Stimulated activated naive CD4-positive, alpha-beta T cell treated with Interleukin-2 at 50 U/mL for 16 hours (primary cell): ENCODE results near the gene TDRD12.
"Not testable (repeated sequence)": the region's sequence is repeated elsewhere in the genome, so short reads cannot be mapped to it uniquely, and the experiment has no call there.

ENCODE experiments used
- DNase-seq: peaks from one replicate; lab custom pipeline; 2025; lab: John Stamatoyannopoulos, UW

TDRD12 gene

GRCh38 chr19:32693151-32694108 is 26.1 kb upstream of the TDRD12 start:
- DNase-seq, result peak; percentile 32

GRCh38 chr19:32694316-32694715 is 25.3 kb upstream of the TDRD12 start:
- DNase-seq, result not testable (repeated sequence)

- not testable (repeated sequence) for DNase-seq
Measured at GRCh38 chr19:32694851-32695250, 24.7 kb upstream of the TDRD12 start.

- DNase-seq, result not testable (repeated sequence)
Measured at GRCh38 chr19:32695506-32695905, 24.1 kb upstream of the TDRD12 start.

GRCh38 chr19:32696771-32697170 is 22.8 kb upstream of the TDRD12 start:
- not testable (repeated sequence) for DNase-seq

GRCh38 chr19:32700129-32700528 is 19.4 kb upstream of the TDRD12 start:
- not testable (repeated sequence) for DNase-seq

GRCh38 chr19:32702010-32702409 is 17.6 kb upstream of the TDRD12 start:
- no peak for DNase-seq

- DNase-seq, result not testable (repeated sequence)
Measured at GRCh38 chr19:32704006-32704405, 15.6 kb upstream of the TDRD12 start.

GRCh38 chr19:32708457-32708856 is 11.1 kb upstream of the TDRD12 start:
- DNase-seq, result no peak

GRCh38 chr19:32709032-32709431 is 10.5 kb upstream of the TDRD12 start:
- DNase-seq, result no peak

GRCh38 chr19:32711747-32712146 is 7.8 kb upstream of the TDRD12 start:
- no peak for DNase-seq

GRCh38 chr19:32716203-32716602 is 3.4 kb upstream of the TDRD12 start:
- DNase-seq, result not testable (repeated sequence)

- no peak for DNase-seq
Measured at GRCh38 chr19:32717496-32717895, 2.1 kb upstream of the TDRD12 start.

GRCh38 chr19:32718286-32718685 is 1.3 kb upstream of the TDRD12 start:
- no peak for DNase-seq

GRCh38 chr19:32720216-32720935 is 809 bp downstream of the TDRD12 start:
- no peak for DNase-seq

GRCh38 chr19:32720936-32721250 is 1.3 kb downstream of the TDRD12 start:
- no peak for DNase-seq

- DNase-seq, result no peak
Measured at GRCh38 chr19:32735936-32736335, 16.4 kb downstream of the TDRD12 start.

- no peak for DNase-seq
Measured at GRCh38 chr19:32743021-32743420, 23.5 kb downstream of the TDRD12 start.

- DNase-seq, result no peak
Measured at GRCh38 chr19:32743447-32743846, 23.9 kb downstream of the TDRD12 start.

- DNase-seq, result no peak
Measured at GRCh38 chr19:32744555-32745325, 25.2 kb downstream of the TDRD12 start.

GRCh38 chr19:32745594-32746251 is 26.2 kb downstream of the TDRD12 start:
- DNase-seq, result peak; percentile 15
